Fibroblast of pulmonary artery (primary cell): ENCODE data around the gene BOD1.

Experiments used
- DNase-seq: peaks from one replicate; pipeline ENCODE4 v3.0.0-alpha.2; 2010; ENCODE audit warnings: low read depth
- H3K4me3 ChIP-seq: replicated peaks from 2 replicates; pipeline ENCODE4 v1.5.1; 2011; ENCODE audit warnings: low read depth, mild to moderate bottlenecking, control low read depth, low read length, moderate library complexity
- TF ChIP-seq, protein P1 (sequence below): IDR thresholded peaks from 2 replicates; pipeline ENCODE4 v1.5.1; 2011; ENCODE audit warnings: mild to moderate bottlenecking, control low read depth, low read length, inconsistent platforms; ENCODE audit errors: missing control alignments

Gene BOD1

DNA sequence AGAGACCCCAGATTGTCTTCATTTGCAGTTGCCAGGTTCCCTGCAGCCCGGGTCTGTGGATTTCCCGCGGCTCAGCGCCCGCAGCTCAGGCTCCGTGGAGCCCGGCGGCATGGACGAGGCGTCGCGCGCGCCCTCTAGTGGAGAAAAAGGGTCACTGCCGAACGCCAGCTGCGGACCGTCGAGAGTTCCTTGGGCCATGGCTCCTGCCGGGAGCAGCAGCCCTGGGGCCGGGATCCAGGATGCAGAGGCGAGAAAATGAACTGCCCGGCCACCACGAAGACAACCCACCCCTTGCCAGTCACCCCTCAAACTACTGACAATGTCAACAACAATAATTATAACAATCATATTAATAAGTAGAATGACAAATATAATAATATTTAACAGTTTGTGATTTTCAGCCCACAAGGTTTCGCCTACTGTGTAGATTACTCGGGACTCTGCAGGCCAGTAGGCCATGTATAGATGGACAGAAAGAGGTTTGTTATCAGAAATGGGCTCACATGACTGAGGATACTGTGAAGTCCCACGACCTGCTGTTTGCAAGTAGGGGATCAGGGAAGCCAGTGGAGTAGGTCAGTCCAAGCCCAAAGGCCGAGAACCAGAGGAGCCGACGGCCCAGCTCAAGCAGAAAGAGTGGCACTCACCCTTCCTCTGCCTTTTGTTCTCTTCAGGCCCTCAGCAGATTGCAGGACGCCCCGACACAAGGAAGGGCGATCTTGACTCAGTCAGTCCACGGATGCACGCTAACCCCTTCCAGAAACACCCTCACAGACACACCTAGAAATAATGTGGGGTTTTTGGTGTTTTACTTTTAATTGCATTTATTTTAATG is 43.1 kb downstream of the BOD1 start:
- no peak overlapping the region for H3K4me3 ChIP-seq
- DNase-seq, result peak; percentile 66
- TF ChIP-seq, protein P1, sequence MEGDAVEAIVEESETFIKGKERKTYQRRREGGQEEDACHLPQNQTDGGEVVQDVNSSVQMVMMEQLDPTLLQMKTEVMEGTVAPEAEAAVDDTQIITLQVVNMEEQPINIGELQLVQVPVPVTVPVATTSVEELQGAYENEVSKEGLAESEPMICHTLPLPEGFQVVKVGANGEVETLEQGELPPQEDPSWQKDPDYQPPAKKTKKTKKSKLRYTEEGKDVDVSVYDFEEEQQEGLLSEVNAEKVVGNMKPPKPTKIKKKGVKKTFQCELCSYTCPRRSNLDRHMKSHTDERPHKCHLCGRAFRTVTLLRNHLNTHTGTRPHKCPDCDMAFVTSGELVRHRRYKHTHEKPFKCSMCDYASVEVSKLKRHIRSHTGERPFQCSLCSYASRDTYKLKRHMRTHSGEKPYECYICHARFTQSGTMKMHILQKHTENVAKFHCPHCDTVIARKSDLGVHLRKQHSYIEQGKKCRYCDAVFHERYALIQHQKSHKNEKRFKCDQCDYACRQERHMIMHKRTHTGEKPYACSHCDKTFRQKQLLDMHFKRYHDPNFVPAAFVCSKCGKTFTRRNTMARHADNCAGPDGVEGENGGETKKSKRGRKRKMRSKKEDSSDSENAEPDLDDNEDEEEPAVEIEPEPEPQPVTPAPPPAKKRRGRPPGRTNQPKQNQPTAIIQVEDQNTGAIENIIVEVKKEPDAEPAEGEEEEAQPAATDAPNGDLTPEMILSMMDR, result peak; percentile 82

DNA sequence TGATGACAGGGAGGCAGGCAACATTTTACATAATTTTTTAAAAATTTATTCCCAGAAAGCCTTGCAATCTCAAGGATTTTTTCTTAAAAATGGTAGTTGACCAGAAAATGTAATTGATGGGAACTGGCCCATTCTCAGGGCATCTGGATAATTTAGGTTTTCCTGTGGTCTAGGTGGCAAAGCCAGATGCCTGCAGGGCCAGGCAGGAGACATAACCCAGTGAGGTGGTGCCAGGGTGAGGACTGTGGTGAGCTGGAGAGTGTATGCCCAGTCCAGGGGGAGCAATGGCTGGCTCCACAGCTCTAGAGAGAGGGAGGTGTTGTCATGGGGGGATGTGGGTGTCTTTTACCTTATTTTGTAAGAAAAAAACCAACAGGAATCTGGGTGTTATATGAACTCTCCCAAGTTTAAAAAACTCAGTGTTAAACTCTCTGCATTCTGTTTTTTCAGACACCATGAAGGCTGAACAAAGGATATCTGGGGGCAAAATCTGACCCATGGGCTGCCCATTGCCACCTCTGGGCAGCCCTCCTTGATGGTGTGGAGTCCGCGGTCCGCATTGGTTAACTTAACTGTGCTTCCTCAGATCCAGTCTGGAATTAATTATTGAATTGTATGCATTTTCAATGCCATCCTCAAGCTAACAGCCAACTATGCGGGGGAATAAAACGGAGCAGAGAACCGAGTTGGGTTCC is 43.9 kb downstream of the BOD1 start:
- no peak for DNase-seq
- H3K4me3 ChIP-seq, result no peak overlapping the region
- TF ChIP-seq, protein P1, result no peak

DNA sequence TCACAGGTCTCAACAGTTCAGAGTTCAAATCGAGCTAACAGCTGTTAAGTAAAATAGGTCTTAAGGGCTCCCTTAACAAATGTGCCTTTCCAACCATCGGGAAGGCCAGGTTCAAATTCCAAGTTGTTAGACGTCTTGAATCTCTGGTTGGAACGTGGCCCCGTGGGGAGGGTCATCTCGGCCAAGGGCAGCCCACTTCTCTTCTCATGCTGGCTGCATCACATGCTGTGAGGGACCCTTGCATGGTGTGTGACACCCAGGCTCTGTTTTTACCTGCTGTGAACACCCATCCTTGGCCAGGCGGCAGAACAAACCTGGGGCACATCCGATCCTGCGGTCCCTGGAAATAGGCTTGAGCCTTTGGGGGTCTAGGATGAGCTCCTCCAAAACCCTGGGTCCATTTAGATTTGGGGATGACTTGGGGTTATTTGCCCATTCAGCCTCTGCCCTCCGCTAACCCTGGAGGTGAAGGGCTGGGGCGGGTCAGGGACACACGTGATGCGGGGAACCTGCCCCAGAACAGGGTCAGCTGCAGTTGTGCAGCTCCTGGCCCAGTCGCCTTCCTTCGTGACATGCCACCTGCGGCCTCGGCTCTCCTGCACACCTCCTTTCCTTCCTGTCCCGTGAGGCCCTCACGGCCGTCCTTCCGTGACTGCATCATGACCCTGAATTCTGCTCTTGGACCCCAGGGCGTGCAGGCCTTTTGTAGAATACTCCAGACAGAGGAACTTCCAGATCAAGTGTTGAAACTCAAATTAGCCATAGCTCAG is 45.9 kb downstream of the BOD1 start:
- no peak for DNase-seq
- H3K4me3 ChIP-seq, result no peak overlapping the region
- TF ChIP-seq, protein P1, result no peak

DNA sequence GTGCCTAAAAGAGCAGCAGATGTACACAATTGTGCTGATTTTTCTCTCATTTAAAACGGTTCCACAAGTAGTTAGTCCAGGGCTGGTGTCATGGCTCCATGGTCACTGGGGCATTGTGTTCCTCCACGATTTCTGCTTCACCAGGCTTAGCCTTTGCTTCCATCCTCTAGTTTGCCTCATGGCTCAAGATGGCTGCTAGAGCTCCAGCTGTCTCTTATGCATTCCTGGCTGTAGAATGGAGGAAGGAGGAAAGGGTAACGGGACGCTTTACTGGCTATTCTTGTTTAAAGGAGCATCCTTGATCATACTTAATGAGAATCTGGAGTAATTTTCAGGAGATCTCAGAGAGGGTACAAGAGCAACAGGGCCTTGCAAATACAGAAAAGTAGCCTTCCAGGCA is 47.7 kb downstream of the BOD1 start:
- TF ChIP-seq, protein P1, result no peak
- no peak for DNase-seq
- no peak overlapping the region for H3K4me3 ChIP-seq

DNA sequence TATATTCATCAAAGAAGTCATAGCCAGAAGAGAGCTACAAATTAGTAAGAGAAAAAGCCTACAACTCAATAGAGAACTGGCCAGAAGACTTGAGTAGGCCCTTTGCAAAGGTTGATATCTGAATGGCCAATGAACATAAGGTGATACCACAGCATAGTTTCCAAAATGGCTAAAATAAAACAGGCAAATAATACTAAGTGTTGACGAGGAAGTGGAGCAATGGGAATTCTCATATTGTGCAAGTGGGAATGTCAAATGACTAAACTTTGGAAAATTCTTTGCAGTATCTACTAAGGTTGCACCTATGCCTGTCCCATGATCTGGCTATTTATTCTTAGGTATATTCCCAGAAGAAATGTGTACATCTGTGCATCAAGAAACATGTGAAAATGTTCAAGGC is 48.3 kb downstream of the BOD1 start:
- DNase-seq, result no peak
- TF ChIP-seq, protein P1, result no peak
- no peak overlapping the region for H3K4me3 ChIP-seq

DNA sequence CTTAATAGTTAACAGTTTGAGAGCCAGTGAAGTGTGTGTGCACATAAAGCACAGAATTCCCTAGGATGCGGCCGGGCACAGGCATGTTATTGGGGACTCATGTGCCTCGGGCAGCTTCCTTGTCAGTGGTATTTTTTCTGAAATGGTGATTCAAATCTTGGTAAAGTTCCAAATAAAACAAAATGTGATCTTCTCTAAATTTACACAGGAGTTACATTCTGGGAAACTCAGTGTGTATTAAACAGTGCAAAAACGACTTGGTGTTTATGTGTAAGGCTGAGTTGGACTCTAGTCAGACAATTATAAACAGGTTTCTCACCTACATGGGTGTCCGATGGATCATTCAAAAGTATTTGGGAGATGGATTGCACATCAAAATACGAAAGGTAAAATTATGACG is 48.9 kb downstream of the BOD1 start:
- no peak for DNase-seq
- H3K4me3 ChIP-seq, result no peak overlapping the region
- TF ChIP-seq, protein P1, result no peak
